HEK293T (cell line): ENCODE data around the gene EXOC6B.

Experiments used
- CTCF ChIA-PET: fragments of 350-600 bp; formaldehyde crosslinking; extraction: SDS; loops from one replicate; lab custom pipeline; 2021; ENCODE audit warnings: antibody characterized with exemption, inconsistent platforms; lab: Yijun Ruan, JAX
- POLR2A ChIA-PET: fragments of 350-600 bp; formaldehyde crosslinking; extraction: SDS; loops from one replicate; lab custom pipeline; 2020; ENCODE audit warnings: antibody characterized with exemption, inconsistent platforms; lab: Yijun Ruan, JAX
- DNase-seq: peaks from one replicate; pipeline ENCODE4 v3.0.0; 2012; ENCODE audit warnings: mixed read lengths; ENCODE audit errors: extremely low spot score
- ARNT ChIP-seq: fragments of 450-650 bp; IDR thresholded peaks from 2 replicates; pipeline ENCODE4 v1.6.1; 2017; ENCODE audit warnings: mild to moderate bottlenecking
- BHLHE40 ChIP-seq: fragments of 450-650 bp; IDR thresholded peaks from 2 replicates; pipeline ENCODE4 v1.6.1; 2016; ENCODE audit warnings: mild to moderate bottlenecking, moderate library complexity, borderline replicate concordance
- CTBP1 ChIP-seq: fragments of 450-650 bp; IDR thresholded peaks from 2 replicates; pipeline ENCODE4 v1.6.1; 2016; ENCODE audit warnings: borderline replicate concordance
- ELF4 ChIP-seq: fragments of 450-650 bp; IDR thresholded peaks from 2 replicates; pipeline ENCODE4 v1.6.1; 2017; ENCODE audit warnings: antibody characterized with exemption
- FOXA1 ChIP-seq: fragments of 450-650 bp; IDR thresholded peaks from 2 replicates; pipeline ENCODE4 v1.6.1; 2016; ENCODE audit warnings: mild to moderate bottlenecking
- FOXK2 ChIP-seq: fragments of 450-650 bp; IDR thresholded peaks from 2 replicates; pipeline ENCODE4 v1.6.1; 2016; ENCODE audit warnings: mild to moderate bottlenecking
- FOXM1 ChIP-seq: fragments of 450-650 bp; IDR thresholded peaks from 2 replicates; pipeline ENCODE4 v1.6.1; 2017; ENCODE audit warnings: mild to moderate bottlenecking, borderline replicate concordance
- HDGF ChIP-seq: fragments of 450-650 bp; IDR thresholded peaks from 2 replicates; pipeline ENCODE4 v1.6.1; 2017; ENCODE audit warnings: antibody characterized with exemption, borderline replicate concordance
- L3MBTL2 ChIP-seq: fragments of 450-650 bp; conservative IDR thresholded peaks from 2 replicates; pipeline ENCODE4 v1.6.1; 2016; ENCODE audit warnings: mild to moderate bottlenecking
- LEF1 ChIP-seq: fragments of 450-650 bp; IDR thresholded peaks from 2 replicates; pipeline ENCODE4 v1.6.1; 2017; ENCODE audit warnings: mild to moderate bottlenecking, borderline replicate concordance
- NFRKB ChIP-seq: fragments of 450-650 bp; IDR thresholded peaks from 2 replicates; pipeline ENCODE4 v1.6.1; 2016; ENCODE audit warnings: mild to moderate bottlenecking, moderate library complexity
- PKNOX1 ChIP-seq: fragments of 450-650 bp; IDR thresholded peaks from 2 replicates; pipeline ENCODE4 v1.6.1; 2016
- SP1 ChIP-seq: fragments of 450-650 bp; IDR thresholded peaks from 2 replicates; pipeline ENCODE4 v1.6.1; 2017
- SUZ12 ChIP-seq: fragments of 450-650 bp; IDR thresholded peaks from 2 replicates; pipeline ENCODE4 v1.6.1; 2016; ENCODE audit warnings: mild to moderate bottlenecking
- TARDBP ChIP-seq: fragments of 450-650 bp; IDR thresholded peaks from 2 replicates; pipeline ENCODE4 v1.6.1; 2016
- ZNF384 ChIP-seq: fragments of 450-650 bp; IDR thresholded peaks from 2 replicates; pipeline ENCODE4 v1.6.1; 2016

EXOC6B gene

GRCh38 chr2:72695676-72696075, 130.2 kb downstream of the EXOC6B start:
- DNase-seq: no peak
- no peak for TF ChIP-seq FOXM1
- no peak for TF ChIP-seq CTBP1
- TF ChIP-seq ARNT: no peak
- TF ChIP-seq SP1: no peak
- no peak for TF ChIP-seq PKNOX1
- no peak for TF ChIP-seq L3MBTL2
- ChIA-PET POLR2A (no interaction called here), CTCF (interaction anchor here (1.0 kb wide), 1 partner anchor 62 kb away, joined by 3 read pairs; no protein-coding TSS in a partner anchor)

DNA sequence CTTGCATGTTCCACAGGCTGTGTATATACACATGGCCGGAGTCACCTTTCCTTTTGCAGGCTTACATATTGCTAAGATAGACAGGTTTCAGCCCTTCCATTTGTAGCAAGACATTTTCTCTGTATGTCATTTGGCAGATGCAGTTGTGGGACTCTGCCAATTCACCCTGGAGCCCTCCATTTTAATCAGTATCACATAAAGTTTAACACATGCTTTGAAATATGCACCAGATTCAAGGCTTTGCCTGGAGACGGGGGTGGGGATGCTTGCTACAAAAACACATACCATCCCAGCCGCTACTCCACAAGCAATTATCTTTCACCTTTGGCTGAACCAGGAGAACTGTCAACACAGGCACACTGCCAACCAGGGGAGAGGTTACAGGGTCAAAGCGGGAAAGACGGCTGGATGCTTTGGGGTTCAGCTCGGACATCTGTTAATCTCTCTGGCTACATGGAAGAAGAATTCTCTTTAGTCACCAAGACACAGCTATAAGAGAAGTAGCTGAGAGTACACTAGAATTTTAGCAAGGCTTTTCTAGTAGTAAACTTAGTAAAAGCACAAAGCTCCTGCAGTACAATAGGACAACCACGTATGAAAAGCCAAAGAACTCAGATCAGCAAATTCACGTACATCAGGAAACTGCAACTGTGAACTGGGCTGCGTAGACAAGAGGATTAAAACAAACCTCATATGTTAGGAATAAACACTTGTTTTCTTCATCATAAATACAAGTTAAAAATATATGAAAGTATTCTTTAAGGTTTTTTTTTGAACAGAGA, 130.9 kb downstream of the EXOC6B start:
- DNase-seq: peak; percentile 33
- TF ChIP-seq FOXM1 (no peak), SP1 (no peak), TARDBP (no peak), CTBP1 (no peak), PKNOX1 (no peak), ELF4 (no peak), ARNT (no peak), NFRKB (no peak), FOXK2 (no peak), SUZ12 (no peak), BHLHE40 (no peak), HDGF (no peak), LEF1 (no peak)
- ChIA-PET CTCF (interaction anchor here (1.0 kb wide), 2 partner anchors 61 to 168 kb away, joined by 3 read pairs; no protein-coding TSS in a partner anchor), POLR2A (no interaction called here)

- CTCF ChIA-PET: no interaction called here
- TF ChIP-seq FOXK2 (no peak), PKNOX1 (no peak), L3MBTL2 (no peak), FOXA1 (no peak), LEF1 (no peak), FOXM1 (no peak), ARNT (no peak)
- no peak for DNase-seq
- POLR2A ChIA-PET: no interaction called here
Measured at GRCh38 chr2:72689579-72690195, 136.1 kb downstream of the EXOC6B start.

DNA sequence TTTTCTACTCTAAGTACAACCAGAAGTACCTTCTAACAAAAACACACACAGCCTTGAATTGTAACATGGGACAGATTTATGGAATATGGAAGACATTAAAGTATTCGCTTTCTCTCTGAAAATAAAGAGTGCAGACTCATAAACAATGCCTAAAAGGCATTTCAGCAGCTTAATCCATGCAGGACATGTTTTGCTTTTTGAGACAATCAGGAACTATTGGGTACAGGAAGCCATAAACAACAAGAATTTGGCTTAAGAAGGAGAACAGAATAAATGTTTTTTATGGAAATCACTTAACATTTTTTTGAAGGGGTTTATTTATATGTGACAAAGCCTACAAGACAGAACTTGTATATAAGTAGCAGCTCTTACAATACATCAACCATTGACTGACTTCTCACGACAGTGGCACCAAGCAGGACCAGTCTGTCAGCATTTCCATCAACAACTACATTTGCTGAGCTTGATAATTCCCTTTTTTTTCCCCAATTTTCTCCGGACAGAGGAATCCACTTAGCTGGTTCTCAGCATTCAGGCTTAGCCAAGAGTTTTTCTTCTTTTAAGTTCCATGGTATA, 140.1 kb downstream of the EXOC6B start:
- no peak for TF ChIP-seq FOXM1
- TF ChIP-seq SP1: no peak
- TF ChIP-seq BHLHE40: no peak
- TF ChIP-seq PKNOX1: no peak
- TF ChIP-seq FOXK2: no peak
- TF ChIP-seq ARNT: no peak
- no peak for TF ChIP-seq CTBP1
- no peak for TF ChIP-seq TARDBP
- no peak for TF ChIP-seq ELF4
- no peak for TF ChIP-seq LEF1
- TF ChIP-seq SUZ12: no peak
- TF ChIP-seq NFRKB: no peak
- TF ChIP-seq FOXA1: no peak
- TF ChIP-seq L3MBTL2: no peak
- no peak for TF ChIP-seq HDGF
- TF ChIP-seq ZNF384: no peak
- DNase-seq: no peak
- ChIA-PET CTCF (no interaction called here), POLR2A (no interaction called here)

DNA sequence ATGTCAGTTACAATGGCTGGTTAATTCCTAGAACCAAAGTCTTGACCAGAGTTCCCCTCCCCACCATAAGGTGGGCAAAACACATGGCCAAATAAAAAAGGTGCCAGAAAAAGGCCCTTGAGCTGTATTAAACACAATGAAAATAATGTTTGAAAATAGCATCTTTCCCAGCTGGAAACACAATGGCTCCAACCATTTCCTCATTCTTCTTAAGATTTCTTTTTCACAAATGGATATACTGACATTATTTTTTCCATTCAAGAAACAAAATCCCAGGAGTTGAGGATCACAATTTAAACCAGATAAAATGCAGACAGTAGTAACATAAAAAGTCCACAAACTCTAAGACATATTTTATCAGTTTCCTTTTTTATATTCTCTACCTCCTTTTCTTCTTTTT, 143.8 kb downstream of the EXOC6B start:
- ChIA-PET POLR2A (no interaction called here), CTCF (no interaction called here)
- TF ChIP-seq SUZ12 (no peak), HDGF (no peak), ELF4 (no peak), LEF1 (no peak), ZNF384 (no peak), FOXM1 (no peak), TARDBP (no peak), L3MBTL2 (no peak), ARNT (no peak), BHLHE40 (no peak), NFRKB (no peak), CTBP1 (no peak), FOXA1 (no peak), SP1 (no peak), PKNOX1 (no peak), FOXK2 (no peak)
- DNase-seq: no peak
